Measurements from ENCODE around the gene SMG6. TPM values are rescaled to one million over a fixed set of nuclear protein-coding genes. Genes with fewer than 3 reads are reported as not detected.

SMG6 gene
- total RNA-seq, 6 experiments from 2014 or later = 7.4 to 10.4 (median 8.9) TPM

DNA sequence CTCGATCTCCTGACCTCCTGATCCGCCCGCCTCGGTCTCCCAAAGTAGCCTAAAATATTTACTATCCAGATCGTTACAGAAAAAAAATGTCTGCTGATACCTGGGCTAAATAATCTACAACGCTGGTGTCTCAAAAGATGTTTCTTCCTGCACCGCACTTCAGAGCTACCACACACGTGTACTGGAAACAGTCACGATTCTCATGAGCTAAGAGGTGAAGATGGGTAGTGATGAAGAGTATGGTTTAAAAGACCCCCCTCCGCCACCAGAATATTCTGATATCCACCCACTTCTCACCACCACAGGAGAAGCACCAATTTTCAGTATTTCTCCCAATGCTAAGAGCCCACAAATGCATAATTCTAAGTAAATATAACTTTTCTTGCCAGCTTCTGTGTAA, 50.2 kb downstream of the SMG6 start:
- DNase-seq (no peak), ATAC-seq (no peak)
- WGBS (ENCODE audit: insufficient coverage, low coverage, low lambda C conversion rate, missing lambda C conversion rate) = 93% methylated on average over 9 of the region's 10 CpGs
- TF ChIP-seq, protein P1, sequence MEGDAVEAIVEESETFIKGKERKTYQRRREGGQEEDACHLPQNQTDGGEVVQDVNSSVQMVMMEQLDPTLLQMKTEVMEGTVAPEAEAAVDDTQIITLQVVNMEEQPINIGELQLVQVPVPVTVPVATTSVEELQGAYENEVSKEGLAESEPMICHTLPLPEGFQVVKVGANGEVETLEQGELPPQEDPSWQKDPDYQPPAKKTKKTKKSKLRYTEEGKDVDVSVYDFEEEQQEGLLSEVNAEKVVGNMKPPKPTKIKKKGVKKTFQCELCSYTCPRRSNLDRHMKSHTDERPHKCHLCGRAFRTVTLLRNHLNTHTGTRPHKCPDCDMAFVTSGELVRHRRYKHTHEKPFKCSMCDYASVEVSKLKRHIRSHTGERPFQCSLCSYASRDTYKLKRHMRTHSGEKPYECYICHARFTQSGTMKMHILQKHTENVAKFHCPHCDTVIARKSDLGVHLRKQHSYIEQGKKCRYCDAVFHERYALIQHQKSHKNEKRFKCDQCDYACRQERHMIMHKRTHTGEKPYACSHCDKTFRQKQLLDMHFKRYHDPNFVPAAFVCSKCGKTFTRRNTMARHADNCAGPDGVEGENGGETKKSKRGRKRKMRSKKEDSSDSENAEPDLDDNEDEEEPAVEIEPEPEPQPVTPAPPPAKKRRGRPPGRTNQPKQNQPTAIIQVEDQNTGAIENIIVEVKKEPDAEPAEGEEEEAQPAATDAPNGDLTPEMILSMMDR (IDR thresholded peaks at IDR 0.05) = no peak
- TF ChIP-seq POLR2A (IDR thresholded peaks at IDR 0.05) = no peak
- Histone ChIP-seq H3K27me3 (no peaks in the 10 kb centered on the region), H3K4me1 (no peaks in the 10 kb centered on the region), H3K9me3 (no peaks in the 10 kb centered on the region), H3K36me3 (peaks cover 0 to 13% (median 0%) of the 10 kb centered on the region in 4 donors), H3K27ac (no peak overlapping the region), H3K4me3 (no peak overlapping the region)
- intact Hi-C loops (cut with DNase I) = no loop called here

DNA sequence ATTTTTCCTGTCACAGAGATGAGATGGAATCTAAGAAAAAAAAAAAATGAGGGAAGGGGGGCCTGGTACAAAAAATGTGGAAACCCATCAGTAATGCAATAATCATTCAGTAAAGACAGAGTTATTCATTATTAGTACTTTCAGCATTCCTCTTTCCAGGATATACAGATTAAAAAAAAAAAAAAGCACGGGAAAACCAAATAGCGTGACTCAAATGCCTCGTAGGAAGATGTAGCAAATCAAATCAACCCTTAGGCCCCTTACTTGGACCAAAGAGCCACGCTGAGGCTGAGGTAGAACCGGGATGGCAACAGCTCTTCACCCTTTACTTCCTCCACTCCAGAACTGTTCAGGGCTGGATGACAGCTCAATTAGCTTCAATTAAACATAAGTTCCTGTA, 52.5 kb downstream of the SMG6 start:
- intact Hi-C loops (cut with DNase I) = no loop called here
- Histone ChIP-seq H3K27me3 (no peaks in the 10 kb centered on the region), H3K27ac (no peak overlapping the region), H3K36me3 (peaks cover 0 to 13% (median 0%) of the 10 kb centered on the region in 4 donors), H3K4me3 (no peak overlapping the region), H3K4me1 (no peaks in the 10 kb centered on the region), H3K9me3 (no peaks in the 10 kb centered on the region)
- ATAC-seq (no peak), DNase-seq (no peak)
- TF ChIP-seq, protein P1 (IDR thresholded peaks at IDR 0.05) = no peak
- TF ChIP-seq POLR2A (IDR thresholded peaks at IDR 0.05) = no peak
- WGBS (ENCODE audit: insufficient coverage, low coverage, low lambda C conversion rate, missing lambda C conversion rate) = 87% methylated on average over 5 of the region's 5 CpGs

DNA sequence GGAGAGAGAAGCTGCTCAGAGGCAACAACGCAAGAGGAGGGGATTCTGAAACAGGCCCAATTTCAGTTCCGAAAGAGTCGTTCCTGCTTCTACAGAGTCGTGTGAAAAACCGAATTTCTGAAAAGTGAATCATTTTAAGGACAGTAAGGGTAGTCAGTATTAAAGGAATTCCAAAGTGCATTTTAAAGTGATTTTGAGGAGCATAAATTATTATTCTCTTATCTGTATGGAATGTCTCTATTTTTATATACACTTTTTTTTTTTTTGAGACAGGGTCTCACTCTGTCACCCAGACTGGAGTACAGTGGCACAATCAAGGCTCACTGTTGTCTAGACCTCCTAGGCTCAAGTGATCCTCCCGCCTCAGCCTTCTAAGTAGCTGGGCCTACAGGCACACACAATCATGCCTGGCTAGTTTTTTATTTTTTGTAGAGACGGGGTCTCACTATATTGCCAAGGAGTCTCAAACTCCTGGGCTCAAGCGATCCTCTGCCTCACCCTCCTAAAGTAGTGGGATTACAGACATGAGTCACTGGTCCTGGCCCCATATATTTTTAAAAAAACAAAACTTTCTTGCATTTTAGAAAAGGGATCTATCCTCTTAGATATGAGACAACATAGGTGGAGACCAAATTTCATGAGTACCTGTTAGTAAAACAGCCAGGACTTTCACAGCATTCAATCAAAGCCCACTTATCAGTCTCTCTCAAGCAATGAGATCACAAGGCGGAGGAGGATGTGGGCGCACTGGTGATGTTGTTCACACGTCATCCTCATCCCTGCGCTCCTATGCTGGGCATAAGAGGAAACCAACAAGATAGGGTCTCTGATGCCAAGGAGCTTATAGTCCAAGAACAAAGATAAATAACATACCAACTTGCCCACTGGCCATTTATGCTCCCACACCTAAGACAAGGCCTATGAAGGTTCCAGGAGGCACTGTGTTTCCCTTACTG, 53.2 kb downstream of the SMG6 start:
- TF ChIP-seq POLR2A (IDR thresholded peaks at IDR 0.05) = no peak
- TF ChIP-seq, protein P1 (IDR thresholded peaks at IDR 0.05) = no peak
- intact Hi-C loops (cut with DNase I) = no loop called here
- no peak for ATAC-seq

DNA sequence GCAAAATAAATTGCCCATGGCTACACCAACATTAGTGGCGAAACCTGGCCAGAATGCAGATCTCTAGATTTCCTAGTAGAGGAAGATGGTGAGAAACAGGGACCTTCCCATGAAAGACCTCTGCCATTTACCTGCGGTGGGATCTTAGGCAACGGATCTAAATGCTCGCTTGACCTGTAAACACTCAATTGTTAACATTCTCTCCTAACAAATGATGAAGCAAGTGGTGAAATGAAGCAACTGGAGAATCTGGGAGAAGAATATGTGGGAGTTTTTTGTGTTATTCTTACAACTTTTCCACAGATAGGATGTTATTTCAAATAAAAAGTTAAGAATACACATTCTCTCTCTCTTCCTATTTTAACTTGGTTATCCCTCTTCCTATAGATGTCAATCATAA, 56.6 kb downstream of the SMG6 start:
- Histone ChIP-seq H3K36me3 (peaks cover 0 to 16% (median 0%) of the 10 kb centered on the region in 4 donors), H3K9me3 (no peaks in the 10 kb centered on the region), H3K27ac (no peak overlapping the region), H3K4me1 (peaks cover 0 to 6% (median 1%) of the 10 kb centered on the region in 4 donors), H3K27me3 (no peaks in the 10 kb centered on the region), H3K4me3 (no peak overlapping the region)
- ATAC-seq (no peak), DNase-seq (no peak)
- WGBS (ENCODE audit: insufficient coverage, low coverage, low lambda C conversion rate, missing lambda C conversion rate) = 89% methylated on average over 4 of the region's 4 CpGs
- no peak for TF ChIP-seq POLR2A (IDR thresholded peaks at IDR 0.05)
- TF ChIP-seq, protein P1 (IDR thresholded peaks at IDR 0.05) = no peak
- intact Hi-C loops (cut with DNase I) = loop anchor here in 1 of 2 donors (10.0 kb wide), 1 partner anchor 192 kb away; the partner anchor contains the start of gene HIC1

More for the DNA sequence above, 53.2 kb downstream of the SMG6 start:
- Histone ChIP-seq H3K36me3 (peaks cover 0 to 13% (median 0%) of the 10 kb centered on the region in 4 donors), H3K27me3 (no peaks in the 10 kb centered on the region), H3K27ac (no peak overlapping the region), H3K9me3 (no peaks in the 10 kb centered on the region), H3K4me1 (no peaks in the 10 kb centered on the region), H3K4me3 (no peak overlapping the region)
- 80% methylated on average over 9 of the region's 12 CpGs for WGBS (ENCODE audit: insufficient coverage, low coverage, low lambda C conversion rate, missing lambda C conversion rate)
- DNase-seq = no peak
